Measurements from ENCODE around the gene MRPL12. TPM values are rescaled to one million over a fixed set of nuclear protein-coding genes. Genes with fewer than 3 reads are reported as not detected.

The MRPL12 gene
- total RNA-seq, 1 experiment from 2014 or later: 260 TPM

DNA sequence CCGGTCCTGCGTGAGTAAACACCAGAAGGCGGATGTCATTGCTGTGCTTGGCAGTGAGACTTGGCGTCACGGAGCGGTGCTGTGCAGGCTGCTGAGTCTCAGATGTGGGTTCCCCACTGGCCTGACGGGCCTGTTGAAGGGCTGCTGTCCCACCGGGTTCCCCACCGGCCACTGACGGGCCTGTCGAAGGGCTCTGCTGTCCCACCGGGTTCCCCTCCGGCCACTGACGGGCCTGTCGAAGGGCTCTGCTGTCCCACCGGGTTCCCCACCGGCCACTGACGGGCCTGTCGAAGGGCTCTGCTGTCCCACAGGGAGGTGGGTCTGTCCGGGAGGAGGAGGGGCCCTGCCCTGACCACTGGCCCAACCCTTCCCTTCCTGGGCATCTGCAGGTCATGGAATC lies 16.6 kb upstream of the MRPL12 start:
- intact Hi-C loops (cut with micrococcal nuclease): no loop called here
- RAD21 ChIA-PET (ENCODE audit: low non-redundant PET in 1 of 2, low total read pairs in 2 of 2, uncharacterized antibody in 2 of 2, unreplicated experiment in 2 of 2): no interaction called here
- POLR2A ChIA-PET: no interaction called here
- Histone ChIP-seq H3K4me2 (ENCODE audit: low read length) (no peak overlapping the region), H3K27me3 (ENCODE audit: insufficient read depth, low read length) (no peaks in the 10 kb centered on the region), H3K79me2 (ENCODE audit: insufficient read depth, low read length) (peaks cover 88% of the 10 kb centered on the region), H3K4me1 (ENCODE audit: control insufficient read depth in 1 of 2, insufficient read depth in 2 of 2, low read length in 2 of 2) (peaks cover 18 to 23% of the 10 kb centered on the region in 2 experiments), H3K9me2 (ENCODE audit: insufficient read depth) (no peaks in the 10 kb centered on the region), H2AFZ (ENCODE audit: low read depth, low read length, poor library complexity, severe bottlenecking) (no peak overlapping the region), H3K9ac (ENCODE audit: low read length) (no peak overlapping the region), H3K4me3 (replicated peaks in 1 of 2; ENCODE audit: low read depth in 1 of 2, low read length in 2 of 2) (no peak overlapping the region), H4K20me1 (ENCODE audit: insufficient read depth) (peaks cover 6% of the 10 kb centered on the region; the same call in 1 of the 2 replicates), H3K36me3 (ENCODE audit: control insufficient read depth in 1 of 2, insufficient read depth in 2 of 2, low read length in 2 of 2) (peaks cover 26 to 65% of the 10 kb centered on the region in 2 experiments), H3K9me3 (ENCODE audit: control insufficient read depth in 1 of 2, insufficient read depth in 1 of 2, low read depth in 1 of 2, low read length in 2 of 2) (no peaks in the 10 kb centered on the region), H3K27ac (ENCODE audit: low read depth, low read length) (peak overlapping the region; percentile 0; the same call in 1 of the 2 replicates)
- CTCF ChIA-PET: no interaction called here
- no TSS peak for BruUV-seq (replicated peaks)
- no peak for TF ChIP-seq POLR2AphosphoS5 (IDR thresholded peaks at IDR 0.05; ENCODE audit: low read depth, low read length)
- TF ChIP-seq YY1 (IDR thresholded peaks at IDR 0.05; ENCODE audit: extremely low read depth, insufficient replicate concordance, low read depth, low read length): no peak
- no peak for TF ChIP-seq ZNF274 (IDR thresholded peaks at IDR 0.05; ENCODE audit: low read depth, low read length)
- no peak for TF ChIP-seq CBX3 (IDR thresholded peaks at IDR 0.05; ENCODE audit: low read depth)
- no peak for TF ChIP-seq EGR1 (IDR thresholded peaks at IDR 0.05; ENCODE audit: low read depth)
- TF ChIP-seq, protein P1, sequence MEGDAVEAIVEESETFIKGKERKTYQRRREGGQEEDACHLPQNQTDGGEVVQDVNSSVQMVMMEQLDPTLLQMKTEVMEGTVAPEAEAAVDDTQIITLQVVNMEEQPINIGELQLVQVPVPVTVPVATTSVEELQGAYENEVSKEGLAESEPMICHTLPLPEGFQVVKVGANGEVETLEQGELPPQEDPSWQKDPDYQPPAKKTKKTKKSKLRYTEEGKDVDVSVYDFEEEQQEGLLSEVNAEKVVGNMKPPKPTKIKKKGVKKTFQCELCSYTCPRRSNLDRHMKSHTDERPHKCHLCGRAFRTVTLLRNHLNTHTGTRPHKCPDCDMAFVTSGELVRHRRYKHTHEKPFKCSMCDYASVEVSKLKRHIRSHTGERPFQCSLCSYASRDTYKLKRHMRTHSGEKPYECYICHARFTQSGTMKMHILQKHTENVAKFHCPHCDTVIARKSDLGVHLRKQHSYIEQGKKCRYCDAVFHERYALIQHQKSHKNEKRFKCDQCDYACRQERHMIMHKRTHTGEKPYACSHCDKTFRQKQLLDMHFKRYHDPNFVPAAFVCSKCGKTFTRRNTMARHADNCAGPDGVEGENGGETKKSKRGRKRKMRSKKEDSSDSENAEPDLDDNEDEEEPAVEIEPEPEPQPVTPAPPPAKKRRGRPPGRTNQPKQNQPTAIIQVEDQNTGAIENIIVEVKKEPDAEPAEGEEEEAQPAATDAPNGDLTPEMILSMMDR (IDR thresholded peaks at IDR 0.05 in 2 of 3, conservative IDR thresholded peaks at IDR 0.05 in 1 of 3; ENCODE audit: borderline replicate concordance in 1 of 3, insufficient read depth in 1 of 3, low read depth in 2 of 3, low read length in 2 of 3): no peak
- no peak for TF ChIP-seq TCF7L2 (IDR thresholded peaks at IDR 0.05; ENCODE audit: borderline replicate concordance, extremely low read depth, insufficient read depth, insufficient read length)
- TF ChIP-seq CEBPB (IDR thresholded peaks at IDR 0.05; ENCODE audit: low read depth): no peak
- TF ChIP-seq EZH2phosphoT487 (IDR thresholded peaks at IDR 0.05; ENCODE audit: borderline replicate concordance): no peak
- no peak for TF ChIP-seq POLR2A (IDR thresholded peaks at IDR 0.05; ENCODE audit: borderline replicate concordance, extremely low read depth, insufficient read depth, insufficient read length)
- TF ChIP-seq ELF1 (IDR thresholded peaks at IDR 0.05; ENCODE audit: borderline replicate concordance, low read depth): no peak
- no peak for TF ChIP-seq JUND (IDR thresholded peaks at IDR 0.05)
- no peak for TF ChIP-seq FOSL1 (IDR thresholded peaks at IDR 0.05; ENCODE audit: low read depth)
- no peak for TF ChIP-seq SP1 (IDR thresholded peaks at IDR 0.05; ENCODE audit: low read depth)
- TF ChIP-seq, protein P2, sequence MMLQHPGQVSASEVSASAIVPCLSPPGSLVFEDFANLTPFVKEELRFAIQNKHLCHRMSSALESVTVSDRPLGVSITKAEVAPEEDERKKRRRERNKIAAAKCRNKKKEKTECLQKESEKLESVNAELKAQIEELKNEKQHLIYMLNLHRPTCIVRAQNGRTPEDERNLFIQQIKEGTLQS (IDR thresholded peaks at IDR 0.05): no peak
- no peak for TF ChIP-seq RAD21 (IDR thresholded peaks at IDR 0.05; ENCODE audit: low read depth)
- TF ChIP-seq, protein P3, sequence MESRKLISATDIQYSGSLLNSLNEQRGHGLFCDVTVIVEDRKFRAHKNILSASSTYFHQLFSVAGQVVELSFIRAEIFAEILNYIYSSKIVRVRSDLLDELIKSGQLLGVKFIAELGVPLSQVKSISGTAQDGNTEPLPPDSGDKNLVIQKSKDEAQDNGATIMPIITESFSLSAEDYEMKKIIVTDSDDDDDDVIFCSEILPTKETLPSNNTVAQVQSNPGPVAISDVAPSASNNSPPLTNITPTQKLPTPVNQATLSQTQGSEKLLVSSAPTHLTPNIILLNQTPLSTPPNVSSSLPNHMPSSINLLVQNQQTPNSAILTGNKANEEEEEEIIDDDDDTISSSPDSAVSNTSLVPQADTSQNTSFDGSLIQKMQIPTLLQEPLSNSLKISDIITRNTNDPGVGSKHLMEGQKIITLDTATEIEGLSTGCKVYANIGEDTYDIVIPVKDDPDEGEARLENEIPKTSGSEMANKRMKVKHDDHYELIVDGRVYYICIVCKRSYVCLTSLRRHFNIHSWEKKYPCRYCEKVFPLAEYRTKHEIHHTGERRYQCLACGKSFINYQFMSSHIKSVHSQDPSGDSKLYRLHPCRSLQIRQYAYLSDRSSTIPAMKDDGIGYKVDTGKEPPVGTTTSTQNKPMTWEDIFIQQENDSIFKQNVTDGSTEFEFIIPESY (IDR thresholded peaks at IDR 0.05; ENCODE audit: extremely low read depth, insufficient replicate concordance, low read length): no peak
- TF ChIP-seq, protein P4, sequence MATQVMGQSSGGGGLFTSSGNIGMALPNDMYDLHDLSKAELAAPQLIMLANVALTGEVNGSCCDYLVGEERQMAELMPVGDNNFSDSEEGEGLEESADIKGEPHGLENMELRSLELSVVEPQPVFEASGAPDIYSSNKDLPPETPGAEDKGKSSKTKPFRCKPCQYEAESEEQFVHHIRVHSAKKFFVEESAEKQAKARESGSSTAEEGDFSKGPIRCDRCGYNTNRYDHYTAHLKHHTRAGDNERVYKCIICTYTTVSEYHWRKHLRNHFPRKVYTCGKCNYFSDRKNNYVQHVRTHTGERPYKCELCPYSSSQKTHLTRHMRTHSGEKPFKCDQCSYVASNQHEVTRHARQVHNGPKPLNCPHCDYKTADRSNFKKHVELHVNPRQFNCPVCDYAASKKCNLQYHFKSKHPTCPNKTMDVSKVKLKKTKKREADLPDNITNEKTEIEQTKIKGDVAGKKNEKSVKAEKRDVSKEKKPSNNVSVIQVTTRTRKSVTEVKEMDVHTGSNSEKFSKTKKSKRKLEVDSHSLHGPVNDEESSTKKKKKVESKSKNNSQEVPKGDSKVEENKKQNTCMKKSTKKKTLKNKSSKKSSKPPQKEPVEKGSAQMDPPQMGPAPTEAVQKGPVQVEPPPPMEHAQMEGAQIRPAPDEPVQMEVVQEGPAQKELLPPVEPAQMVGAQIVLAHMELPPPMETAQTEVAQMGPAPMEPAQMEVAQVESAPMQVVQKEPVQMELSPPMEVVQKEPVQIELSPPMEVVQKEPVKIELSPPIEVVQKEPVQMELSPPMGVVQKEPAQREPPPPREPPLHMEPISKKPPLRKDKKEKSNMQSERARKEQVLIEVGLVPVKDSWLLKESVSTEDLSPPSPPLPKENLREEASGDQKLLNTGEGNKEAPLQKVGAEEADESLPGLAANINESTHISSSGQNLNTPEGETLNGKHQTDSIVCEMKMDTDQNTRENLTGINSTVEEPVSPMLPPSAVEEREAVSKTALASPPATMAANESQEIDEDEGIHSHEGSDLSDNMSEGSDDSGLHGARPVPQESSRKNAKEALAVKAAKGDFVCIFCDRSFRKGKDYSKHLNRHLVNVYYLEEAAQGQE (IDR thresholded peaks at IDR 0.05; ENCODE audit: low read depth): no peak
- ATAC-seq: no peak
- no peak for DNase-seq (ENCODE audit: low read depth, low spot score)

Data from HCT116 (cell line).